ENCODE data around the gene SELENOF. TPM values are rescaled to one million over a fixed set of nuclear protein-coding genes. Genes with fewer than 3 reads are reported as not detected.
A peak's percentile ranks its signal among the peaks of the same experiment; 100 is the strongest.

The SELENOF gene
- total RNA-seq, 2 experiments from 2014 or later = 93.0 to 214 TPM

GRCh38 chr1:86866665-86867064, 47.3 kb downstream of the SELENOF start:
- intact Hi-C loops (cut with micrococcal nuclease; ENCODE audit: unreplicated experiment) = no loop called here
- CTCF ChIA-PET (ENCODE audit: unreplicated experiment) = no interaction called here
- no peak overlapping the region for H3K4me2 ChIP-seq (ENCODE audit: low read length)
- peaks cover 14% of the 10 kb centered on the region for H3K4me1 ChIP-seq (ENCODE audit: insufficient read depth, low read length, poor library complexity, severe bottlenecking)
- H2AFZ ChIP-seq (ENCODE audit: low read length) = no peak overlapping the region
- TF ChIP-seq CTCF (conservative IDR thresholded peaks at IDR 0.05; ENCODE audit: low read length) (no peak), EZH2phosphoT487 (IDR thresholded peaks at IDR 0.05; ENCODE audit: borderline replicate concordance, low read depth, low read length) (no peak)
- no TSS peak for BruUV-seq (replicated peaks)
- no peaks in the 10 kb centered on the region for H4K20me1 ChIP-seq (ENCODE audit: insufficient read depth, low read length)
- H3K4me3 ChIP-seq (ENCODE audit: low read depth, low read length, poor library complexity, severe bottlenecking) = no peak overlapping the region
- no peak overlapping the region for H3K27ac ChIP-seq (ENCODE audit: low read depth, low read length, poor library complexity, severe bottlenecking)
- H3K36me3 ChIP-seq (ENCODE audit: insufficient read depth, low read length) = peaks cover 58% of the 10 kb centered on the region
- H3K9me2 ChIP-seq (ENCODE audit: insufficient read depth, low read length) = no peaks in the 10 kb centered on the region
- H3K9me3 ChIP-seq (ENCODE audit: low read length) = no peaks in the 10 kb centered on the region
- POLR2A ChIA-PET = interaction anchor here (1.1 kb wide), 1 partner anchor 24 kb away, joined by 3 read pairs; no protein-coding TSS in a partner anchor
- H3K79me2 ChIP-seq (ENCODE audit: insufficient read depth, low read depth, low read length) = peaks cover 42% of the 10 kb centered on the region; the same call in 1 of the 2 replicates
- DNase-seq (ENCODE audit: low spot score) = no peak

- Histone ChIP-seq H4K20me1 (ENCODE audit: insufficient read depth, low read length) (no peaks in the 10 kb centered on the region), H3K9me2 (ENCODE audit: insufficient read depth, low read length) (no peaks in the 10 kb centered on the region), H3K27ac (ENCODE audit: low read depth, low read length, poor library complexity, severe bottlenecking) (no peak overlapping the region), H3K4me1 (ENCODE audit: insufficient read depth, low read length, poor library complexity, severe bottlenecking) (peaks cover 14% of the 10 kb centered on the region), H3K36me3 (ENCODE audit: insufficient read depth, low read length) (peaks cover 55% of the 10 kb centered on the region), H3K79me2 (ENCODE audit: insufficient read depth, low read depth, low read length) (peaks cover 37% of the 10 kb centered on the region; the same call in 1 of the 2 replicates), H2AFZ (ENCODE audit: low read length) (no peak overlapping the region), H3K4me3 (ENCODE audit: low read depth, low read length, poor library complexity, severe bottlenecking) (no peak overlapping the region), H3K9me3 (ENCODE audit: low read length) (no peaks in the 10 kb centered on the region), H3K4me2 (ENCODE audit: low read length) (no peak overlapping the region)
- ChIA-PET CTCF (ENCODE audit: unreplicated experiment) (interaction anchor here (0.9 kb wide), 1 partner anchor 217 kb away, joined by 4 read pairs; no protein-coding TSS in a partner anchor), POLR2A (interaction anchor here (0.7 to 1.2 kb wide), 4 partner anchors 15 to 191 kb away, joined by 3 to 8 read pairs (median 3); no protein-coding TSS in a partner anchor)
- no TSS peak for BruUV-seq (replicated peaks)
- intact Hi-C loops (cut with micrococcal nuclease; ENCODE audit: unreplicated experiment) = no loop called here
- no peak for DNase-seq (ENCODE audit: low spot score)
- TF ChIP-seq CTCF (conservative IDR thresholded peaks at IDR 0.05; ENCODE audit: low read length) (no peak), EZH2phosphoT487 (IDR thresholded peaks at IDR 0.05; ENCODE audit: borderline replicate concordance, low read depth, low read length) (no peak)
Measured at GRCh38 chr1:86865973-86866637, 47.8 kb downstream of the SELENOF start.

DNA sequence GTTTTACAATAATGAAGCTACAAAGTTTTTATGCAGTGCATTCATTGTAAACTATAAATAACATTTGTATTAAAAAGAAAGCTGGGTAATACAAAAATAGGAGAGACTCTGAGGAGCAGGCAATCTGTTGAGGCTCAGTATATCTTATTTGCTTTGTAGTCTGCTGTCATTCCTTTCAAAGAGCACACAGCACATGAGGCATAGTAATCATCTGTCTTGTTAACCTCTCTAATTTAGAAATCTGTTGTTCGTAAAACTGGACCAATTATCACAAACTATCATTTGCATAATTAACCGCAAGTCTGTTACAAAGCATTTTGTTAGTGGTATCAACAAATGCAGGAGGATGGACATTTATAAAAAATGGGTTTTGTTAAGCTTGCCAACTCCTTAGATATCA, 51.0 kb downstream of the SELENOF start:
- intact Hi-C loops (cut with micrococcal nuclease; ENCODE audit: unreplicated experiment) = no loop called here
- Histone ChIP-seq H3K79me2 (ENCODE audit: insufficient read depth, low read depth, low read length) (peaks cover 24% of the 10 kb centered on the region; the same call in 1 of the 2 replicates), H3K4me3 (ENCODE audit: low read depth, low read length, poor library complexity, severe bottlenecking) (no peak overlapping the region), H2AFZ (ENCODE audit: low read length) (no peak overlapping the region), H3K36me3 (ENCODE audit: insufficient read depth, low read length) (peaks cover 57% of the 10 kb centered on the region), H3K4me2 (ENCODE audit: low read length) (no peak overlapping the region), H3K4me1 (ENCODE audit: insufficient read depth, low read length, poor library complexity, severe bottlenecking) (peaks cover 21% of the 10 kb centered on the region), H4K20me1 (ENCODE audit: insufficient read depth, low read length) (no peaks in the 10 kb centered on the region), H3K9me2 (ENCODE audit: insufficient read depth, low read length) (no peaks in the 10 kb centered on the region), H3K27ac (ENCODE audit: low read depth, low read length, poor library complexity, severe bottlenecking) (no peak overlapping the region), H3K9me3 (ENCODE audit: low read length) (no peaks in the 10 kb centered on the region)
- CTCF ChIA-PET (ENCODE audit: unreplicated experiment) = no interaction called here
- POLR2A ChIA-PET = interaction anchor here (0.7 to 0.9 kb wide), 3 partner anchors 20 to 170 kb away, joined by 3 to 7 read pairs (median 3); no protein-coding TSS in a partner anchor
- TF ChIP-seq CTCF (conservative IDR thresholded peaks at IDR 0.05; ENCODE audit: low read length) (no peak), EZH2phosphoT487 (IDR thresholded peaks at IDR 0.05; ENCODE audit: borderline replicate concordance, low read depth, low read length) (no peak)
- no peak for DNase-seq (ENCODE audit: low spot score)
- BruUV-seq (replicated peaks) = TSS peak; percentile 86
